HS-27A (cell line): Measurements from ENCODE around the gene SRP9.
A peak's percentile ranks its signal among the peaks of the same experiment; 100 is the strongest.
"Not testable (repeated sequence)": the region's sequence is repeated elsewhere in the genome, so short reads cannot be mapped to it uniquely, and the experiment has no call there.

ENCODE experiments used
- DNase-seq: peaks from one replicate; pipeline ENCODE4 v3.0.0-alpha.2; 2012; ENCODE audit warnings: low read depth, missing footprints

The SRP9 gene

DNA sequence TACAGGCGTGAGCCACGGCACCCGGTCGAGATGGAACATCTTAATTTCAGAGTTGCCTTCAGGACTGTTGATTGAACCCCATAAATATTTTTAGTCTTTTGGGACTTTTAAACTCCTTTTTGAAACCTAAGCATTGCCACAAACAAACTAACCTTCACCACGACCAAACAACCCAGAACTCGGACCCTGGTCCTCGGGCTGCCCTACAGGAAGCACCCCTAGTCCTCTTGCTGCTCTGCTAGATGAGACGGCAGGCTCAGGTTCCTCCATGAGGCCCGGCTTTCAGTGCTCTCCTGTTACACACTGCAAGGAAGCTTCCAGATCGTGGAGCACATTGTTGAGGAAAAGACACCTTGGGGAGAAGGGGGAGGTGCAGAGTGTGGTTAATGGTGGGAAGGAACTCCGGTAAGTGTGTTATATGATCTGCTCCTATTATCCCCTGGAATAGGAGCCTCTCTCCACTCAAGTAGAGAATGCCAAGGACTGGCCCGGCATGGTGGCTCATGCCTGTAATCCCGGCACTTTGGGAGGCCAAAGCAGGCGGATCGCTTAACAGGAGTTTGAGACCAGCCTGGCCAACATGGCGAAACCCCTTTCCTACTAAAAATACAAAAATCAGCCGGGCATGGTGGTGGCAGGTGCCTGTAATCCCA is 38.0 kb downstream of the SRP9 start:
- no peak for DNase-seq

DNA sequence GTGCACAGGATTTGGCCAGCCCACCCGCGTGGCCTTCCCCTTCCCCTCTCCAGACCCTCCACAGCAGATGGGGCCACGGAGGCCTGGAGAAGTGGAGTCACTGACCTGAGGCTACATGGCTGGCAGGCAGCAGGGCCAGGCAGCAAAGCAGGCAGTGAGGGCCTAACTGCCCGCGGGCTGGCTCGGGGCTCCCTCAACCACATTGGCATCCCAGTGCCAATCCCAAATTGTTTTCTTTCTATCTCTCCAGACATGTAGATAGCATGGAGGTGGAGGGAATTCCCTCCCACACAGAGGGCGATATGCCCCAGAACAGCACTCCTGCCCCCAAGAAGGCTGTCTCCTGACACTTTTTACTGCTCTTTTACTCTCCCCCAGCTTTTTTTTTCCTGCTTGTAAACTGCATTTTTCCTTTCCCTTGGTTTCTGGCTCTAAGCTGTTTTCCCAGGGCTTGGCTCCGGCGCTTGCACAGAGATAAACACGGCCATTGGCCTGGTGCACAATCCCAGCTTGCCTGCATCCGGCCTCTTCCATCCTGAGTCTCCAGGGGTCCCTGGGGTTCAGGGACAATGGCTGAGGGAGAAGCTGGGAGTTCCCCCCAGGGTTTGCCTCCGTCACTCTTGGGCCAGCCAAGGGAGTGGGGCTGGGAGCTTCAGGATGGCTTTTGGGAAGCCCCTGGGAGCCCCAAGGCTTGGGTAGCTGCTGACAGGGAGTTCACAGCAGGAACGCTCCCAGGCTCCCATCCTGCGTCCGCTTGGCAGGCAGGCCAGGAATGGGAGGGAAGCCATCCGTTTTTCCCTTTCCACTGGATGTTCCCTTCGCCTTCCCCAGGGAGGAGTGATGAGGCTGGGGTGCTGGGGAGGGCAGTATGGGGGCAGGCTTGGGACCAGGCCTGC is 39.3 kb downstream of the SRP9 start:
- no peak for DNase-seq

DNA sequence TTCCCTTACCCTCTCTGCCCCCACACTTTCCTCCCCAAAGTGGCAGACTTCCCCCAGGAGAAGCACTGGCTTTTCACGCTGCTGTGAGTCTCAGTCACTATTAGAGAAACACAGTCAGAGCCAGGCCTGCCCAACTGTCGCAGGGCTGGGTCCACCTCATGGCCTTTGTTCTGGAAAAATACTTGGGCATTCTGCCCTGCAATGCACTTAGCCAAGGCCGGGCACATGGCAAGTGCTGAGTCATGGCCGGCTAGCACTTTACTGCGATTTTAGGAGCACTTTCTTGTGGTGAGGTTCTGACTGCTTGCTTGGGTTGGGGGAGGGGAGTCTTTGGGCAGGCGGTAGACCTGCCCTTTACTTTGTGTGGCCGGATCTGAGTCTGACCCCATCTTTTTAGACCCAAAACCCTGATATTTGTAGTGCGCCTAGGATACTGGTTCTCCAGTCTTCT is 40.0 kb downstream of the SRP9 start:
- DNase-seq, result peak; percentile 57

DNA sequence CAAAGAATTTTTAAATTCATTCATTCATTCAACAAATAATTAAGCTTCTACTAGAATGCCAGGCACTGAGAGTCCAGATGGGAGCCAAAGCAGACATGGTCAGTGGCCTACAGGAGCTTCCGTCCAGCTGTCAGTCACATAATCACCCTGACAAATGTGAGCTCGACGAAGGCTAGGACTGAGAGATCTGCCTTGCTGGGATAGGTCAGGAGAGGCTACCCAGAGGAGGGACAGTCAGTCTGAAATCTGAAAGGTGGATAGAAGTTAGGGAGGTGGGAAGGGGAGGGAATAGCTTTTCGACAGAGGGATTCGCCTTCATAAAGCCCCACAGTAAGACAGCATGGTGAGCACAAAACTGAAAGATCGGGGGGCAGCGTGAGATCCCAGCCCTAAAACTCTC is 40.6 kb downstream of the SRP9 start:
- DNase-seq, result no peak

DNA sequence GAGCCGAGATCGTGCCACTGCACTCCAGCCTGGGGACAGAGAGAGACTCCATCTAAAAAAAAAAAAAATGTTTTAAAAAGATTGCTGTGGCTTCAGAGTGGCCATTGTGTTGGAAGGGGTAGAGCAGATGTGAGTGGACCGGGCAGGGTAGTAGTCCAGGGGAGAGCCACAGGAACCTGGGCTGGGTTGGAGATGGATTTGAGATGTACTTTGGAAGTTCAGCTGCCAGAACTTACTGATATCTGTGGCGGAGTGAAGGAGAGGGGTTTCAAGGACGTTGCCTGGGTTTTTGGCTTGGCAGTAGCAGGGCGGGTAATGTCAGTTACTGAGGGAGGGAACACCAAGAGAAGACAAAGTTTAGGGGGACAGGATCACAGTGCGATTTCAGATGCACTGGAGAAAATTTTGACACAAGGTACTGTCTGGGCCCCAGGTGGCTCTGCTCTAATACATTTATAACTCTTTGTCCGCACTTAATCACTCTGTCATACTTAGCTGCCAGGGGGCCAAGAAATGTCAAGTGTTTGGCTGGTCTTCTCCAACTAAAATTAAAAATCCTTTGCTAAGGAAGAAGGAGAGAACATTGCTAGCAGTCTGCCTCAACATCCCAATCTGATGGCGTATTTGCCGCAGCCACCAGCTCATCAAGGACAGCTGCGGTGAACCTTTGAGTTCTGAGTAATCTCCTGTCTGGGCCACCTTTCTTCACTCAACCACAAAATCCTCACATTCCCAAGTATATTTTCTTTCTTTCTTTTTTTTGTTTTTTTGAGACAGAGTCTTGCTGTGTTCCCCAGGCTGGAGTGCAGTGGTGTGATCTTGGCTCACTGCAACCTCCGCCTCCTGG is 41.9 kb downstream of the SRP9 start:
- DNase-seq, result no peak

DNA sequence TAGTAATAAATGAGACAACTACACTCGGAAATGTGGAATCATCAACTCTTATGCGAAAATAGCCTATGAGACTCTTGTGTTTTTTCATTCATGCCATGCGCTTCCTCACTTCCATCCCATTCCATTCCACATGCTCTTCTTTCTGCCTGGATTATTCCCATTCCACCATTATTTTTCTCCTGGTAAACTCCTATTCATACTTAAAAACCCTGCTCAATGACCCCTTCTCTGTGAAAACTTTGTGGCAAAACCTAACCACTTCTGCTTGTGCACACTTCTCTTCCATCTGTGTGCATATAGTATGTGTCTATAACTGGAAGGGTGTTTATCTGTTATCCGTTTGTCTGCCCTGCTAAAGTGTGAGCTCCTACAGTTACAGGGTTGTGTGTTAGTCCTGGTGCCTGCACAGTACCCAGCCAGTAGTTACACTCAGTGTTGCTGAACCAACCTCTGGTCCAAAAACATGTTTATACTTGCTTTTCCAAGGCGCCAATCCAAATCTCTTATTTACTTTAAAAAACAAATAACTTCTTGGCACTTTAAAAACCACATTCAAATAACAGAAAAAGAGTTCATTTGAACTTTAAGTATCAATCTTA is 43.0 kb downstream of the SRP9 start:
- no peak for DNase-seq

DNA sequence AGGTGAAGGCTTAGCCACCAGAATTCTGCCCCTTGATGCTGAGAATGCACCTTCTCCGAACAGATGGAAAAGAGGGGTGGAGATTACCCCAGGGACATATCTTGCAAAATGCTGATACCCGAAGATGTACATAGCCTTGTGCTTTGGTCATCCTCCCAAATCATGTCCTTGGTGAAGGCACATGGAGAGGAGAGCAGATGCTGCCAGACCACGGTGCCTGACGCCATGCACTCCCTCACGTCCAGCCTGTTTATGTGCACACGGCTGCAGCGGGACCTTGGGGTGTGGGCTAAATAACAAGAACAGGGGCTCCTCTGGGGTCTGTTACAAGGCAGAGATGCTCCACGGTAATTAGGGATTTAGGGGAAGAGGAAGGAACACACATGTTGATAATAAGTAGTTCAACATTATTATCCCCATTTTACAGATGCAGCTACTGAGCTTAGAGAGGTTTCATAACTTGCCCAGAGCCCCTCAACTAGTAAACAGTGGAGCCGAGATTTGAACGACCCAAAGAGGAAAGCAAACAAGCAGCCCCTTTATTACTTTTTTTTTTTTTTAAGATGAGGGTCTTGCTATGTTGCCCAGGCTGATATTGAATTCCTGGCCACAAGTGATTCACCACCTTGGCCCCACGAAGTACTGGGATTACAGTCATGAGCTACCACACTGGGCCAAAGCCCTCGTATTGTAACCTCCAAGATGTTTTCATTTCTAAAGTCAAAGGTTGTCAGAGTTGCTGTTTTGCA is 45.2 kb downstream of the SRP9 start:
- DNase-seq, result no peak

DNA sequence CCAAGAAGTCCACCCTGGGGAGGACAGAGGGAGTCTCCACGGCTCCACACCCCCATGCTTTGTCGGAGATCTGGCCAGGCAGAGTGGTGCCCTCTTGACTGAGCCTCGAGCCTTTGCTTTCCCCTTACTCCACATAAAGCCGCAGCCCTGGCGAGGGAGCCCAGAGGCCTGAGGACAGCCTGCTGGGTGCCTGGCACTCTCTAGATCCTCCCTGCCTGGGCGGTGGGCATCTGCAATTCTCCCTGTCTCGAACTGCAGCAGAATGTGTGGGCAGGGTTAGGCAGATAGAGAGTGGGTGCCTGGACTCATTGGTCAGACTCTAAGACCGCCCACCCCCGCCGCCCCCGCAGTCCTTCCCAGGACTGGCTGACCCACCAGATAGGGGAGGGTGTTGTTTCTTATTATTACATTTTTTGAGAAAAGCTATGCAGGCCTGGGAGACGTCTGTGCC is 46.2 kb downstream of the SRP9 start:
- DNase-seq, result no peak

DNA sequence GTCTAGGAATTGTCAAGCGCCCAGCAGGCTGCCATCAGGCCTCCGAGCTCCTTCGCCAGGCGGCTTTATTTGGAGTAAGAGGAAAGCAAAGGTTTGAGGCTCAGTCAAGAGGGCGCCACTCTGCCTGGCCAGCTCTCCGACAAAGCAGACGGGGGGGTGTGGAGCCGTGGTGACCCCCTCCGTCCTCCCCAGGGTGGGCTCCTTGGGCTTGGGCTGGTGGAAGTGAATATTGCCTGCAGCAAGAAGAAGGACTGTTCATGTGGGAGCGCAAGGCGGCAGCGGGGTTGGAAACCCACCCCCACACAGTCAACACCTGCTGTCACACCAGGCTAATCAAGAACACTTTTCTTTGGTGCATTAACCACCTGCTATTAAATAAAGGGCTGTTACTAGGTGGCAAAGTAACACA is 46.9 kb downstream of the SRP9 start:
- no peak for DNase-seq

DNA sequence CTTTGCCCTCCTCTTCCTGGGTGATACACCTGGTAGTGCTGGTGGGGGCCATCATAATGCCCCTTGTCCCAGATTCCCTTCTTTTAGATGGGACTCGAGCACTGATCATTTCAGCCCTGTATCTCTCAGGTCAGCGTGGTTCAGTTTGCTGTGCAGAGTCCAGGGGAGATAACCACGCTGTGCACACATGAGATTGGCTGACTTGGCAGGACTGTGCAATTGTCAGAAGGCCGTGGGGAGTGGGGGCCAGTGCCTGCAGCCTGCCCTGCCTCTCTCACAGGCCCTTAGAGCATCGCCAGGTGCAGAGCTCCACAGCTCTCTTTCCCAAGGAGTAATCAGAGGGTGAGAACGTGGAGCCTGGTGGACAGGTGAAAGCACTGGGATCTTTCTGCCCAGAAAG is 47.5 kb downstream of the SRP9 start:
- no peak for DNase-seq

DNA sequence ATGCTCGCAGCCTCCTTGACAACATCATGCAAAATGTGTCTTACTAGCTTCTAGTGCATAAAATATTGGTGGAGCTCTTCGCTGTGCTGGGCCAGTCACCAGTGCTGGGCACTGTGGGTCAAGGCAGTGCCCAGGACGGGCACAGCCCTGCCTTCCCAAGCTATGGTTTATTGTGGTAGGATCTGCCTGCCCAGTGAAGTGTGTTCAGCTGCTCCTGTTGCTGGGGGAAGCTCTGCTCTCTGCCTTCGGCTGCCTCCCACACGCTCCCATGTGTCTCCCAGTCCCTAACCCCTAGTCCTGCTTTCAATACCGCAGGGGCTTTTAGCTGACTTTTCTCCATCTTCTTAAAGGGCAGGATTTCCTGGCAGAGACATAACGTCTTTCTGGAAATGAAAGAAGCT is 48.0 kb downstream of the SRP9 start:
- no peak for DNase-seq

DNA sequence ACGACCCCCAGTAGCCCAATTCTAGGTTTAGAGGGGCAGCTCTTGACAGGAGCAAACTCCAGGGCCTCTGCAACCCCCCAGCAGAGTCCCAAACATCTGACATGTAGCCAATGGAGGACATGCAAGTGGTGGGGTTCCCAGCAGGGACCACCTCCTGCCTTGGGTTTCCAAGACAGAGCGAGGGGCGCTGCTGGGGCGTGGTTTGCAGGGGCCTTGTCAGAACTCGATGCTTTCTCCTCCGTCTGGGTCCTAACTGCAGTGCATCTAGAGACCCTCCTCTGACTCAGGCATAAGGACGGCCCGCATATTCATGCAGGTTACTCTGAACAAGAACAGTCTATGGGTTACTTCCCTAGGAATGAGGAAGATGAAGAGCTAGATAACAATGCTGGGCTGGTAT is 49.5 kb downstream of the SRP9 start:
- no peak for DNase-seq

DNA sequence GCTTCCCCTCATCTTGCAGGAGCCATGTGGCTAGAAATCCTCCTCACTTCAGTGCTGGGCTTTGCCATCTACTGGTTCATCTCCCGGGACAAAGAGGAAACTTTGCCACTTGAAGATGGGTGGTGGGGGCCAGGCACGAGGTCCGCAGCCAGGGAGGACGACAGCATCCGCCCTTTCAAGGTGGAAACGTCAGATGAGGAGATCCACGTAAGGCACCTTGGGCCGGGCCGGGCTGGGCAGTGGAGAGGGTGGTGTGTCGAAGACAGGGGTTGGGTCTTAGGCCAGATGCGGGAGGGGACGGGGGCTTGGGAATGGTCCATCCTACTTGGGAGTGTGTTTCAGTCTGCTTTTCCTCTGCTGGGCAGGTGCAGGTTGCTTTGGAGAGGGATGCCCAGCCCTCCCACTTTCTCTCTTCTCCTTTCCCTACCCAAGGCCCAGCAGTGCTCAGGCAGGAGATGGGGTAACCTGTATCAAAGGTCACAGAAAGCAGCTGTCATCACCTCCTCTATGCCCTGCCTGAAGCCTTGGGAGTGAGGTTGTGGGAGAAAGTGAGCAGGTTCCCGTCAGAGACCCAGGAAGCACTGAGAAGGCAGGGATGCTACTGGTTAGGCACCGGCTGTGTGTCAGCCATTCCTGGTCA is 51.2 kb downstream of the SRP9 start:
- no peak for DNase-seq

DNA sequence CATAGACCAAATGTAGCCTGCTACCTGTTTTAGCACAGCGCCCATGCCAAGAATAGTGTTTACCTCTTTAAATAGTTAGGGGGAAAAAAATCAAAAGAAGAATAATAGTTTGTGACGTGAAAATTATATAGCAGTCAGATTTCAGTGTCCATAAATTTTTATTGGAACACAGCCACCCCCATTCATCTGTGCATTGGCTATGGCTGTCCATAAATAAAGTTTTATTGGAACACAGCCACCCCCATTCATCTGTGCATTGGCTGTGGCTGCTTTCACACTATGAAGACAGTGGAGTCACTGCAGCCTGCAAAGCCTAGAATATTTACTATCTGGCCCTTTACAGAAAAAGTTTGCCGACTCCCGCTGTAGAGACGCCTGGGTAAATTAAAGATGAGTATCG is 53.2 kb downstream of the SRP9 start:
- DNase-seq, result no peak

DNA sequence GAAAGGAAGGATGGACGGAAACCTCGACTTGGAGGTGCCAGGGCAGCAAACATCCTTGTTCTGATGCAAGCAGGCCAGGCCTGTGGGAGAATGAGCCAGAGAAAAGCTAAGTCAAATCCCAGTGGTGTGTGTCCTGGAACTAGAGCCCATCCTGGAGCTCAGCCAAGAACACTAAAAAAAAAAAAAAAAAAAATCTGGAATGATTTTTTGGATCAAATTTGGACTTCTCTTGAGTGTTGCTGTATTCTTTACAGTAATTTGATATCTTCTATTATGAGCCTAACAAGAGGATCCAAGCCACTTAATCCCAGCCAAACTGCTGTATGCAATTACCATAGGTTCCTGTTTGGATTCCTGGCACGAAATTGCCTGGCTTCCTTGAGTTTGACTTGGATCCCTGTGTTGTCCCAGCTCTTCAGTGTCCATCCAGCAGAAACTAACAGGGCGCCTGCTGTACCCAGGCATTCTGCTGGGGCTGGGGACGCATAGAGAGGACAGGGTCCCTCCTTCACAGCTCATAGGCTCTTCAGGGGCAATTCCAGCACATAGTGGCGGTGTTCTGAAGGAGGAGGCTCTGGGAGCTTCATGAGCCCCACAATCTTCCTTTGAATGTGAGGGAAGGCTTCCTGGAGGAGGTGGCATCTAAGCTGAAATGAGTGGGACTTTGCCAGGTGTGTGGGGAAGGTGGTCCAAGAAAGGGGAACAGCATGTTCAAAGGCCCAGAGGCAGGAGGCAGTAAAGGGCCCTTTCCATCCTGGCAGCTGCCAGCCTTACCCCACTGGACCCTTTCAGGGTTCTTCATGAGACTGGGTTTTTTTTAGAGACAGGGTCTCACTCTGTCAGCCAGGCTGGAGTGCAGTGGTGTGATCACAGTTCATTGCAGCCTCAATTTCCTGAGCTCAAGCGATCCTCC is 57.0 kb downstream of the SRP9 start:
- no peak for DNase-seq

DNA sequence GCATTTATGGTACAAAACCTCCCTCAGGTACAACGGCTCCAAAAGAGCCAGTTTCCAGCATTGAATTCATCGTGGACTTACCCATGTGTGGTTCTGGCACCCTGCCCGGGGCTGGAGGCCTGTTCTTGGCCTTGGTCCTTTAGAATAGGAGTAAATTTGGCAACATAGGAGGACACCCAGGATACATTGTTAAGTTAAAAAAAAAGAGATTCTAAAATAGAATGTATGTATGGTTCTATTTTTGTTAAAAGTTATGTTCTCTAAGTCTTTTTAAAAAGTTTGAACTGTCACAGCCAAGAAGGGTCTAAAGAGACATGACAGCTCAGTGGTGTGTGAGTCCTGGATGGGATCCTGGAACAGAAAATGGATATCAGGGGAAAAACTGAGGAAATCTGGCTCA is 58.2 kb downstream of the SRP9 start:
- no peak for DNase-seq

DNA sequence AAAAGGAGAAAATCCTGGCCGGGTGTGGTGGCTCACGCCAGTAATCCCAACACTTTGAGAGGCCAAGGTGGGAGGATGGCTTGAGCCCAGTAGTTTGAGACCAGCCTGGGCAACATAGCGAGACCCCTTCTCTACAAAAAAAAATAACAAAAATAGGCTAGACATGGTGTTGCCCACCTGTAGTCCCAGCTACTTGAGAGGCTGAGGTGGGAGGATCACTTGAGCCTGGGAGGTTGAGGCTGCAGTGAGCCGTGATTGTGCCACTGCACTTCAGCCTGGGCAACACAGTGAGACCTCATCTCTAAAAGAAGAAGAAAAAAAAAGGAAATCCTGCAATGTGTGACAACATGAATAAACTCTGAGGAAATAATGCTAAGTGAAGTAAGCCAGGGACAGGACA is 58.7 kb downstream of the SRP9 start:
- DNase-seq, result not testable (repeated sequence)

DNA sequence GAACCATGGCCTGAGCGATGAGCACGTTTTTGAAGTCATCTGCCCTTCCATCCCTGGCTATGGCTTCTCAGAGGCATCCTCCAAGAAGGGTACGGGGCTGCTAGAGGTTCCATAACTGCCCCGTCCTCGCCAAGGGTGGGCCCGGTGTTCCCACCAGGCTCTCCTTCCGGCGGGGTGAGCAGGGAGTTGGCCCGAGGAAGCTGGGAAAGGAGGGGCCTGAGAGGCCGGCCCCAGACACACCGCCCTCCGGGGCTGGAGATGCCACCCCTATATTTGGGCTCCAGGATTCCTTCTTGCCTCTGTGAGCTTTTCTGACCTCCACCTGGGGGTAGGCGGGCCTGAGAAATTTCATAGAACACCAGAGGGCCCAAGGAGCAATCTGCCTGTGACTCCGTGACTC is 61.2 kb downstream of the SRP9 start:
- DNase-seq, result no peak
